PC-3 (cell line): Measurements from ENCODE around the gene FOXA3. TPM values are rescaled to one million over a fixed set of nuclear protein-coding genes. Genes with fewer than 3 reads are reported as not detected.

Source experiments
- ATAC-seq: fragments of 200-7000 bp; cut with Tn5 transposase; 2 replicates; pipeline ENCODE4 v1.9.1; 2020; ENCODE audit warnings: mild to moderate bottlenecking, moderate library complexity
- BruUV-seq: library from RNA; stranded (reverse); fragments of 400-500 nt; replicated peaks from 2 replicates; lab custom pipeline; 2021; lab: Mats Ljungman, UMichigan
- CTCF ChIA-PET: fragments of 300-600 bp; sonication (Branson Sonifier 250); formaldehyde crosslinking; loops from one replicate; lab custom pipeline; 2022; ENCODE audit warnings: antibody characterized with exemption; lab: Charles Lee
- POLR2A ChIA-PET: fragments of 300-600 bp; sonication (Branson Sonifier 250); formaldehyde crosslinking; loops from one replicate; lab custom pipeline; 2022; ENCODE audit warnings: antibody characterized with exemption; ENCODE audit not compliant: unreplicated experiment; lab: Charles Lee
- DNase-seq: peaks from one replicate; pipeline ENCODE4 v3.0.0-alpha.2; 2015
- H2AFZ ChIP-seq: fragments of 300-600 bp; sonication (generic); 2 replicates; pipeline ENCODE4 v1.6.0; 2016; ENCODE audit warnings: antibody characterized with exemption, low read length
- H3F3A ChIP-seq: fragments of 300-600 bp; sonication (generic); one replicate; pipeline ENCODE4 v1.6.0; 2017; ENCODE audit warnings: antibody characterized with exemption, low read length, control low read depth, mild to moderate bottlenecking; ENCODE audit not compliant: unreplicated experiment
- H3K27ac ChIP-seq: fragments of 300-600 bp; sonication (generic); 2 replicates; pipeline ENCODE4 v1.5.1; 2016; ENCODE audit warnings: mild to moderate bottlenecking, low read length
- H3K27me3 ChIP-seq: fragments of 300-600 bp; sonication (generic); 2 replicates; pipeline ENCODE4 v1.6.1; 2016; ENCODE audit warnings: low read length, mixed read lengths
- H3K36me3 ChIP-seq: fragments of 300-600 bp; sonication (generic); 2 replicates; pipeline ENCODE4 v1.6.1; 2016; ENCODE audit warnings: low read depth, mixed run types, low read length, mixed read lengths
- H3K4me1 ChIP-seq: fragments of 300-600 bp; sonication (generic); 2 replicates; pipeline ENCODE4 v1.5.1; 2016; ENCODE audit warnings: low read length; ENCODE audit not compliant: insufficient read depth
- H3K4me2 ChIP-seq: fragments of 300-600 bp; sonication (generic); 2 replicates; pipeline ENCODE4 v1.6.0; 2016; ENCODE audit warnings: low read length
- H3K4me3 ChIP-seq: fragments of 300-600 bp; sonication (generic); 2 replicates; pipeline ENCODE4 v1.5.1; 2016; ENCODE audit warnings: mild to moderate bottlenecking, low read length, mixed read lengths
- H3K79me2 ChIP-seq: fragments of 300-600 bp; sonication (generic); 2 replicates; pipeline ENCODE4 v1.6.1; 2017; ENCODE audit warnings: low read length, mixed read lengths
- H3K9ac ChIP-seq: fragments of 300-600 bp; sonication (generic); 2 replicates; pipeline ENCODE4 v1.6.0; 2016; ENCODE audit warnings: mild to moderate bottlenecking, low read length
- H3K9me2 ChIP-seq: fragments of 300-600 bp; sonication (generic); replicated peaks from 2 replicates; pipeline ENCODE4 v1.6.1; 2016; ENCODE audit warnings: mixed run types, low read length, mixed read lengths
- H3K9me3 ChIP-seq: fragments of 300-600 bp; sonication (generic); 2 replicates; pipeline ENCODE4 v1.6.1; 2016; ENCODE audit warnings: low read length, mixed read lengths
- H4K20me1 ChIP-seq: fragments of 300-600 bp; sonication (generic); 2 replicates; pipeline ENCODE4 v1.6.1; 2016; ENCODE audit warnings: low read length, mixed read lengths
- CTCF ChIP-seq: fragments of 300-600 bp; sonication (generic); conservative IDR thresholded peaks from 2 replicates; pipeline ENCODE4 v1.5.1; 2017; ENCODE audit warnings: antibody characterized with exemption, low read depth, mild to moderate bottlenecking, low read length
- EZH2 ChIP-seq: fragments of 300-600 bp; sonication (generic); IDR thresholded peaks from one replicate; pipeline ENCODE4 v1.6.1; 2017; ENCODE audit warnings: antibody characterized with exemption, mild to moderate bottlenecking, low read length; ENCODE audit not compliant: unreplicated experiment
- EZH2phosphoT487 ChIP-seq: fragments of 300-600 bp; sonication (generic); IDR thresholded peaks from 2 replicates; pipeline ENCODE4 v1.6.1; 2018; ENCODE audit warnings: mild to moderate bottlenecking, antibody characterized with exemption, low read length, borderline replicate concordance
- intact Hi-C: fragments of 100-400 bp; cut with micrococcal nuclease; formaldehyde crosslinking; loops from 2 replicates; pipeline ENCODE4 v1.9.0; 2023
- total RNA-seq: library from RNA; depleted of rRNA; stranded (reverse); fragments of >200 nt; gene quantifications from 2 replicates; pipeline ENCODE4 v1.2.3, GENCODE V29; 2014

The FOXA3 gene
- total RNA-seq, 1 experiment from 2014 or later, result 0.33 TPM

- H3F3A ChIP-seq, result no peaks in the 10 kb centered on the region
- no peak overlapping the region for H3K27ac ChIP-seq
- H4K20me1 ChIP-seq, result no peaks in the 10 kb centered on the region
- no peak overlapping the region for H2AFZ ChIP-seq
- DNase-seq, result no peak
- H3K4me3 ChIP-seq, result no peak overlapping the region
- H3K9me3 ChIP-seq, result no peaks in the 10 kb centered on the region
- ChIA-PET CTCF (no interaction called here), POLR2A (no interaction called here)
- no peak for TF ChIP-seq CTCF
- no peak for TF ChIP-seq EZH2phosphoT487
- no peak for TF ChIP-seq EZH2
- no peak for ATAC-seq
- intact Hi-C loops, result no loop called here
- no peaks in the 10 kb centered on the region; the same call in 1 of the 2 replicates for H3K4me1 ChIP-seq
- H3K27me3 ChIP-seq, result no peaks in the 10 kb centered on the region
- no peaks in the 10 kb centered on the region for H3K9me2 ChIP-seq
- H3K79me2 ChIP-seq, result no peaks in the 10 kb centered on the region
- no peaks in the 10 kb centered on the region; the same call in 1 of the 2 replicates for H3K36me3 ChIP-seq
- no TSS peak for BruUV-seq
- no peak overlapping the region for H3K4me2 ChIP-seq
- no peak overlapping the region for H3K9ac ChIP-seq
Observed at GRCh38 chr19:45815481-45816216, 48.5 kb upstream of the FOXA3 start.

GRCh38 chr19:45816236-45817009, 47.7 kb upstream of the FOXA3 start:
- intact Hi-C loops, result loop anchor here (1.0 kb wide), 1 partner anchor 17 kb away; no protein-coding TSS in a partner anchor
- H3K9ac ChIP-seq, result no peak overlapping the region
- H3K36me3 ChIP-seq, result no peaks in the 10 kb centered on the region; the same call in 1 of the 2 replicates
- no peaks in the 10 kb centered on the region; the same call in 1 of the 2 replicates for H3K4me1 ChIP-seq
- H3K79me2 ChIP-seq, result no peaks in the 10 kb centered on the region
- ATAC-seq, result no peak
- H3K4me3 ChIP-seq, result no peak overlapping the region
- no TSS peak for BruUV-seq
- POLR2A ChIA-PET, result no interaction called here
- H3K27me3 ChIP-seq, result no peaks in the 10 kb centered on the region
- H4K20me1 ChIP-seq, result no peaks in the 10 kb centered on the region
- no peak for DNase-seq
- CTCF ChIA-PET, result interaction anchor here (0.5 to 0.7 kb wide), 7 partner anchors 10 to 438 kb away, joined by 3 to 13 read pairs (median 5); partner anchors contain the start of genes FBXO46 and SIX5
- no peak overlapping the region for H3K27ac ChIP-seq
- H3K4me2 ChIP-seq, result no peak overlapping the region
- no peaks in the 10 kb centered on the region for H3K9me3 ChIP-seq
- no peaks in the 10 kb centered on the region for H3K9me2 ChIP-seq
- no peak overlapping the region for H2AFZ ChIP-seq
- TF ChIP-seq EZH2phosphoT487 (no peak), CTCF (no peak), EZH2 (no peak)
- no peaks in the 10 kb centered on the region for H3F3A ChIP-seq
